ENCODE data around the gene SYT12. TPM values are rescaled to one million over a fixed set of nuclear protein-coding genes. Genes with fewer than 3 reads are reported as not detected.

Gene SYT12
- total and polyA plus RNA-seq, 2 of the 13 experiments (the other 11 are each of a cell fraction or from before 2014, with no cell fraction given), result 0.01 to 0.02 TPM

GRCh38 chr11:67029146-67029545 is 6.2 kb downstream of the SYT12 start:
- intact Hi-C loops (cut with micrococcal nuclease; ENCODE audit: unreplicated experiment) (no loop called here), in situ Hi-C loops (cut with HindIII; ENCODE audit: extremely low pct_ligation_motif_present, low pct_unique_long_range_greater_than_20kb) (no loop called here)
- Histone ChIP-seq H3K79me2 (ENCODE audit: insufficient read depth, low read length) (no peaks in the 10 kb centered on the region), H3K9ac (ENCODE audit: insufficient read depth, low read depth, low read length) (no peak overlapping the region), H3K4me1 (ENCODE audit: insufficient read depth, low read length) (no peaks in the 10 kb centered on the region), H3K36me3 (replicated peaks in 1 of 2; ENCODE audit: control insufficient read depth in 1 of 2, insufficient read depth in 2 of 2, low read length in 2 of 2) (no peaks in the 10 kb centered on the region), H4K20me1 (ENCODE audit: insufficient read depth, low read length) (0 out of 2 replicates have a peak, but pooled peaks cover 4% of the 10 kb centered on the region), H3K4me2 (ENCODE audit: low read depth, low read length) (no peak overlapping the region), H2AFZ (ENCODE audit: low read length) (no peak overlapping the region), H3K4me3 (replicated peaks in 1 of 3; ENCODE audit: insufficient read depth in 1 of 3, low read depth in 2 of 3, low read length in 3 of 3) (no peak overlapping the region), H3K27ac (ENCODE audit: extremely low read length, insufficient read depth, low read length) (no peak overlapping the region), H3K27me3 (ENCODE audit: control insufficient read depth in 1 of 2, insufficient read depth in 2 of 2, low read length in 2 of 2) (peaks cover 5 to 44% of the 10 kb centered on the region in 2 experiments; a peak in 4 of 5 replicates), H3K9me3 (ENCODE audit: low read length) (no peaks in the 10 kb centered on the region)
- no peak for FAIRE-seq
- DNase-seq (ENCODE audit: low spot score), result no peak
- no TSS peak for BruUV-seq (replicated peaks)
- no peak for ATAC-seq
- CTCF ChIA-PET (ENCODE audit: low intra/inter-chr PET ratio, low total read pairs), result no interaction called here
- POLR2A ChIA-PET, result no interaction called here
- WGBS (ENCODE audit: low lambda C conversion rate), result 57% methylated on average over 6 of the region's 6 CpGs
- no peak for TF ChIP-seq FOXC1 (CRISPR knock-in tag; IDR thresholded peaks at IDR 0.05; ENCODE audit: borderline replicate concordance)
- no peak for TF ChIP-seq MIER2 (CRISPR knock-in tag; IDR thresholded peaks at IDR 0.05)
- no peak for TF ChIP-seq MAF1 (CRISPR knock-in tag; IDR thresholded peaks at IDR 0.05; ENCODE audit: borderline replicate concordance)
- no peak for TF ChIP-seq POGK (CRISPR knock-in tag; conservative IDR thresholded peaks at IDR 0.05)
- no peak for TF ChIP-seq ZBTB38 (CRISPR knock-in tag; IDR thresholded peaks at IDR 0.05)
- no peak for TF ChIP-seq RNF219 (CRISPR knock-in tag; IDR thresholded peaks at IDR 0.05)
- TF ChIP-seq RXRB (CRISPR knock-in tag; IDR thresholded peaks at IDR 0.05; ENCODE audit: borderline replicate concordance), result no peak
- no peak for TF ChIP-seq MBD4 (IDR thresholded peaks at IDR 0.05; ENCODE audit: borderline replicate concordance, low read length)
- no peak for TF ChIP-seq CSRNP2 (CRISPR knock-in tag; conservative IDR thresholded peaks at IDR 0.05; ENCODE audit: low read depth)
- TF ChIP-seq, protein P1, sequence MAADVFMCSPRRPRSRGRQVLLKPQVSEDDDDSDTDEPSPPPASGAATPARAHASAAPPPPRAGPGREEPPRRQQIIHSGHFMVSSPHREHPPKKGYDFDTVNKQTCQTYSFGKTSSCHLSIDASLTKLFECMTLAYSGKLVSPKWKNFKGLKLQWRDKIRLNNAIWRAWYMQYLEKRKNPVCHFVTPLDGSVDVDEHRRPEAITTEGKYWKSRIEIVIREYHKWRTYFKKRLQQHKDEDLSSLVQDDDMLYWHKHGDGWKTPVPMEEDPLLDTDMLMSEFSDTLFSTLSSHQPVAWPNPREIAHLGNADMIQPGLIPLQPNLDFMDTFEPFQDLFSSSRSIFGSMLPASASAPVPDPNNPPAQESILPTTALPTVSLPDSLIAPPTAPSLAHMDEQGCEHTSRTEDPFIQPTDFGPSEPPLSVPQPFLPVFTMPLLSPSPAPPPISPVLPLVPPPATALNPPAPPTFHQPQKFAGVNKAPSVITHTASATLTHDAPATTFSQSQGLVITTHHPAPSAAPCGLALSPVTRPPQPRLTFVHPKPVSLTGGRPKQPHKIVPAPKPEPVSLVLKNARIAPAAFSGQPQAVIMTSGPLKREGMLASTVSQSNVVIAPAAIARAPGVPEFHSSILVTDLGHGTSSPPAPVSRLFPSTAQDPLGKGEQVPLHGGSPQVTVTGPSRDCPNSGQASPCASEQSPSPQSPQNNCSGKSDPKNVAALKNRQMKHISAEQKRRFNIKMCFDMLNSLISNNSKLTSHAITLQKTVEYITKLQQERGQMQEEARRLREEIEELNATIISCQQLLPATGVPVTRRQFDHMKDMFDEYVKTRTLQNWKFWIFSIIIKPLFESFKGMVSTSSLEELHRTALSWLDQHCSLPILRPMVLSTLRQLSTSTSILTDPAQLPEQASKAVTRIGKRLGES (CRISPR knock-in tag; IDR thresholded peaks at IDR 0.05; ENCODE audit: borderline replicate concordance), result no peak
- no peak for TF ChIP-seq CSRNP1 (CRISPR knock-in tag; IDR thresholded peaks at IDR 0.05)

All from HepG2 (cell line).